Psoas muscle (tissue), 8 donors: ENCODE data around the gene XAGE3. TPM values are rescaled to one million over a fixed set of nuclear protein-coding genes. Genes with fewer than 3 reads are reported as not detected.
"Not testable (repeated sequence)": the region's sequence is repeated elsewhere in the genome, so short reads cannot be mapped to it uniquely, and the experiment has no call there.

Source experiments
- ATAC-seq, 4 donors: fragments of 200-7000 bp; cut with Tn5 transposase; one replicate each; pipeline ENCODE4 v1.9.1; 2020; ENCODE audit warnings: moderate library complexity in 3 of 4, mild to moderate bottlenecking in 2 of 4
- DNase-seq, 2 donors: peaks; one replicate each; pipeline ENCODE4 v3.0.0-alpha.2; 2020
- H3K27ac ChIP-seq: fragments of 200-600 bp; one replicate; pipeline ENCODE4 v1.8.0; 2022
- H3K27me3 ChIP-seq, 3 donors: fragments of 200-600 bp in 1 of 3; one replicate each; pipeline versions ENCODE4 v1.6.1 to v1.8.0; 2013 to 2022; ENCODE audit warnings: low read length in 2 of 3, mild to moderate bottlenecking in 2 of 3, moderate library complexity in 1 of 3; ENCODE audit not compliant: insufficient read depth in 3 of 3
- H3K36me3 ChIP-seq, 2 donors: fragments of 200-600 bp in 1 of 2; one replicate each; pipeline versions ENCODE4 v1.6.1 to v1.8.0; 2013 to 2022; ENCODE audit warnings: low read depth in 1 of 2, mild to moderate bottlenecking in 1 of 2, moderate library complexity in 1 of 2; ENCODE audit not compliant: insufficient read depth in 1 of 2
- H3K4me1 ChIP-seq: fragments of 200-600 bp; one replicate; pipeline ENCODE4 v1.8.0; 2022
- H3K4me3 ChIP-seq: fragments of 200-600 bp; one replicate; pipeline ENCODE4 v1.8.0; 2022; ENCODE audit warnings: mild to moderate bottlenecking
- H3K9me3 ChIP-seq: fragments of 200-600 bp; one replicate; pipeline ENCODE4 v1.8.0; 2022
- CTCF ChIP-seq: fragments of 200-600 bp; IDR thresholded peaks from one replicate; pipeline ENCODE4 v1.8.0; 2022; ENCODE audit warnings: antibody characterized with exemption
- WGBS, 3 donors: extraction: QIAGEN DNeasy Blood & Tissue Kit; methylation state at CpG; one replicate each; pipeline versions ENCODE4 v1.1.6 to v1.1.7; 2013; 5-methylcytosine and 5-hydroxymethylcytosine counted together
- intact Hi-C, 2 donors: fragments of 100-400 bp; cut with DNase I; formaldehyde crosslinking; loops; one replicate each; pipeline versions ENCODE4 v1.11.0 to v1.14.2; 2022
- polyA plus RNA-seq, 3 donors: library from polyadenylated mRNA; stranded (reverse); fragments of 200-250 nt; gene quantifications; one replicate each; pipeline ENCODE4 v1.2.3, GENCODE V29; 2013
- total RNA-seq, 4 donors: library from RNA; stranded (reverse); fragmentation: NEBNext Ultra II Directional in 2 of 4; extraction: Animal tissue kit (Norgen Biotek cat#: 25700) in 2 of 4; gene quantifications; one replicate each; pipeline versions ENCODE4 v1.2.1 to v1.2.4, GENCODE V29; 2021 to 2023
- donor health status: healthy with polysubstance abuse.
- donor health status: DM: no; HTN: no; CAD: no; lungs with moderate emphysema.
- donor health status: Bipolar disorder and iron deficiency.
- donor health status: healthy.
- donor health status: DM: yes; HTN: yes; CAD: no.
- donor health status: DM: no; HTN: no; CAD: no.
- donor health status: DM: no; HTN: no; CAD: no.
- donor health status: DM: yes; HTN: yes; CAD: no.

XAGE3 gene
- total and polyA plus RNA-seq, 7 donors: 0.55 TPM; not detected in 6

GRCh38 chrX:52865343-52865998 is 2.4 kb downstream of the XAGE3 start:
- ATAC-seq (no peak), DNase-seq (no peak)
- peaks cover 0 to 33% (median 0%) of the 10 kb centered on the region in 3 donors for H3K27me3 ChIP-seq
- no peaks in the 10 kb centered on the region for H3K9me3 ChIP-seq
- H3K4me3 ChIP-seq: no peak overlapping the region
- TF ChIP-seq CTCF: no peak
- intact Hi-C loops: no loop called here
- WGBS, 3 donors: 42 to 70% (median 68%) methylated on average over 6 of the region's 6 CpGs
- no peaks in the 10 kb centered on the region for H3K4me1 ChIP-seq
- H3K27ac ChIP-seq: no peak overlapping the region
- no peaks in the 10 kb centered on the region for H3K36me3 ChIP-seq

- H3K36me3 ChIP-seq, intact Hi-C loops, H3K4me3 ChIP-seq, DNase-seq, H3K27ac ChIP-seq, H3K9me3 ChIP-seq, H3K4me1 ChIP-seq, ATAC-seq: not testable (repeated sequence)
- WGBS, 3 donors: 53 to 64% (median 58%) methylated on average over 4 of the region's 4 CpGs
- peaks cover 0 to 54% (median 0%) of the 10 kb centered on the region in 3 donors for H3K27me3 ChIP-seq
Measured at GRCh38 chrX:52856991-52857525, 10.8 kb downstream of the XAGE3 start.

- Histone ChIP-seq H3K9me3 (no peaks in the 10 kb centered on the region), H3K27me3 (peaks cover 0 to 69% (median 0%) of the 10 kb centered on the region in 3 donors), H3K27ac (no peak overlapping the region), H3K4me1 (no peaks in the 10 kb centered on the region), H3K4me3 (no peak overlapping the region), H3K36me3 (no peaks in the 10 kb centered on the region)
- WGBS, 3 donors: 74 to 78% (median 77%) methylated on average over 9 of the region's 9 CpGs
- ATAC-seq (no peak), DNase-seq (no peak)
- intact Hi-C loops: no loop called here
- TF ChIP-seq CTCF: no peak
Measured at GRCh38 chrX:52852110-52852860, 15.6 kb downstream of the XAGE3 start.

- WGBS, 3 donors: 76 to 80% (median 77%) methylated on average over 3 of the region's 3 CpGs
- H3K9me3 ChIP-seq, H3K27me3 ChIP-seq, H3K27ac ChIP-seq, H3K4me3 ChIP-seq, DNase-seq, H3K36me3 ChIP-seq, intact Hi-C loops, ATAC-seq, H3K4me1 ChIP-seq: not testable (repeated sequence)
Measured at GRCh38 chrX:52843619-52844018, 24.3 kb downstream of the XAGE3 start.

GRCh38 chrX:52839137-52839536 is 28.7 kb downstream of the XAGE3 start:
- whole genome bisulfite sequencing, 3 donors: 42 to 58% (median 57%) methylated on average over 2 of the region's 2 CpGs
- Histone ChIP-seq H3K36me3 (no peaks in the 10 kb centered on the region), H3K9me3 (no peaks in the 10 kb centered on the region), H3K4me3 (no peak overlapping the region), H3K4me1 (no peaks in the 10 kb centered on the region), H3K27me3 (peaks cover 0 to 6% (median 0%) of the 10 kb centered on the region in 3 donors), H3K27ac (no peak overlapping the region)
- no peak for TF ChIP-seq CTCF
- DNase-seq (no peak), ATAC-seq (no peak)
- intact Hi-C loops: no loop called here
